WTC11 (cell line): ENCODE results near the gene BICD1. TPM values are rescaled to one million over a fixed set of nuclear protein-coding genes. Genes with fewer than 3 reads are reported as not detected.

Experiments
- ATAC-seq: fragments of 200-7000 bp; cut with Tn5 transposase; 2 replicates; pipeline ENCODE4 v1.10.0; 2021; ENCODE audit warnings: mild to moderate bottlenecking, moderate library complexity
- CTCF ChIA-PET: fragments of 300-600 bp; sonication (Branson Sonifier 250); formaldehyde crosslinking; loops from one replicate; lab custom pipeline; 2021; ENCODE audit warnings: antibody characterized with exemption; lab: Charles Lee
- POLR2A ChIA-PET: fragments of 350-600 bp; sonication (Branson Sonifier 250); formaldehyde crosslinking; loops from one replicate; lab custom pipeline; 2021; ENCODE audit warnings: antibody characterized with exemption; lab: Charles Lee
- DNase-seq: peaks from one replicate; pipeline ENCODE4 v3.0.0; 2021; ENCODE audit warnings: low spot score
- H3K27ac Mint-ChIP-seq: 2 replicates; pipeline ENCODE4 v1.8.0; 2021; ENCODE audit warnings: mixed read lengths
- H3K27me3 Mint-ChIP-seq: 2 replicates; pipeline ENCODE4 v1.8.0; 2021; ENCODE audit warnings: low read depth, mild to moderate bottlenecking, moderate library complexity, mixed read lengths
- H3K36me3 Mint-ChIP-seq: 2 replicates; pipeline ENCODE4 v1.8.0; 2021; ENCODE audit warnings: mixed read lengths
- H3K4me1 Mint-ChIP-seq: 2 replicates; pipeline ENCODE4 v1.8.0; 2022; ENCODE audit warnings: mixed read lengths
- H3K4me3 Mint-ChIP-seq: 2 replicates; pipeline ENCODE4 v1.8.0; 2021; ENCODE audit warnings: mild to moderate bottlenecking, moderate library complexity, mixed read lengths
- H3K9me3 Mint-ChIP-seq: 2 replicates; pipeline ENCODE4 v1.8.0; 2021; ENCODE audit warnings: mixed read lengths
- ATF2 ChIP-seq: sonication (generic); formaldehyde crosslinking; IDR thresholded peaks from 2 replicates; pipeline ENCODE4 v1.8.1; 2022; ENCODE audit warnings: low read depth, missing genetic modification reagents, borderline replicate concordance
- ATF3 ChIP-seq: sonication (generic); formaldehyde crosslinking; conservative IDR thresholded peaks from 2 replicates; pipeline ENCODE4 v1.8.1; 2022; ENCODE audit warnings: mild to moderate bottlenecking, missing genetic modification reagents
- CREB1 ChIP-seq: sonication (generic); formaldehyde crosslinking; IDR thresholded peaks from 2 replicates; pipeline ENCODE4 v1.8.0; 2023; ENCODE audit warnings: mild to moderate bottlenecking, missing genetic modification reagents
- CREM ChIP-seq: sonication (generic); formaldehyde crosslinking; IDR thresholded peaks from 2 replicates; pipeline ENCODE4 v1.8.1; 2022; ENCODE audit warnings: mild to moderate bottlenecking, missing genetic modification reagents, moderate library complexity
- E2F1 ChIP-seq: sonication (generic); formaldehyde crosslinking; IDR thresholded peaks from 2 replicates; pipeline ENCODE4 v1.8.0; 2022; ENCODE audit warnings: mild to moderate bottlenecking, missing genetic modification reagents
- ELF4 ChIP-seq: sonication (generic); formaldehyde crosslinking; IDR thresholded peaks from 2 replicates; pipeline ENCODE4 v1.8.1; 2022; ENCODE audit warnings: low read depth, mild to moderate bottlenecking, moderate library complexity, missing genetic modification reagents
- ERG ChIP-seq: fragments of 250-450 bp; sonication (Bioruptor Pico); IDR thresholded peaks from 2 replicates; pipeline ENCODE4 v1.8.0; 2021; ENCODE audit warnings: mild to moderate bottlenecking
- ETV6 ChIP-seq: sonication (generic); formaldehyde crosslinking; IDR thresholded peaks from 2 replicates; pipeline ENCODE4 v1.8.1; 2022; ENCODE audit warnings: mild to moderate bottlenecking, missing genetic modification reagents
- IRF1 ChIP-seq: sonication (generic); formaldehyde crosslinking; IDR thresholded peaks from 2 replicates; pipeline ENCODE4 v1.8.0; 2023; ENCODE audit warnings: missing genetic modification reagents
- IRF2 ChIP-seq: sonication (generic); formaldehyde crosslinking; IDR thresholded peaks from 2 replicates; pipeline ENCODE4 v1.8.0; 2022; ENCODE audit warnings: low read depth, missing genetic modification reagents, borderline replicate concordance
- MAX ChIP-seq: sonication (generic); formaldehyde crosslinking; IDR thresholded peaks from 2 replicates; pipeline ENCODE4 v1.8.0; 2022; ENCODE audit warnings: mild to moderate bottlenecking, missing genetic modification reagents
- MXD4 ChIP-seq: fragments of 250-450 bp; sonication (Bioruptor Pico); IDR thresholded peaks from 2 replicates; pipeline ENCODE4 v1.8.0; 2021; ENCODE audit warnings: mild to moderate bottlenecking, moderate library complexity, borderline replicate concordance
- MYBL2 ChIP-seq: sonication (generic); formaldehyde crosslinking; IDR thresholded peaks from 2 replicates; pipeline ENCODE4 v1.8.1; 2023; ENCODE audit warnings: mild to moderate bottlenecking, moderate library complexity, missing genetic modification reagents
- RORB ChIP-seq: fragments of 250-450 bp; sonication (Bioruptor Pico); IDR thresholded peaks from 2 replicates; pipeline ENCODE4 v1.9.0; 2021; ENCODE audit warnings: mild to moderate bottlenecking
- SOX15 ChIP-seq: fragments of 250-450 bp; sonication (Bioruptor Pico); IDR thresholded peaks from 2 replicates; pipeline ENCODE4 v1.9.0; 2021; ENCODE audit warnings: mild to moderate bottlenecking
- STAT6 ChIP-seq: sonication (generic); formaldehyde crosslinking; conservative IDR thresholded peaks from 2 replicates; pipeline ENCODE4 v1.8.1; 2023; ENCODE audit warnings: mild to moderate bottlenecking, low read depth, missing genetic modification reagents, moderate library complexity
- ZNF121 ChIP-seq: sonication (generic); formaldehyde crosslinking; IDR thresholded peaks from 2 replicates; pipeline ENCODE4 v1.8.0; 2023; ENCODE audit warnings: missing genetic modification reagents
- ZNF138 ChIP-seq: sonication (generic); formaldehyde crosslinking; conservative IDR thresholded peaks from 2 replicates; pipeline ENCODE4 v1.8.1; 2022; ENCODE audit warnings: mild to moderate bottlenecking, moderate library complexity, missing genetic modification reagents
- ZNF263 ChIP-seq: sonication (generic); formaldehyde crosslinking; IDR thresholded peaks from 2 replicates; pipeline ENCODE4 v1.8.1; 2022; ENCODE audit warnings: low read depth, mild to moderate bottlenecking, moderate library complexity, missing genetic modification reagents
- ZNF512 ChIP-seq: sonication (generic); formaldehyde crosslinking; IDR thresholded peaks from 2 replicates; pipeline ENCODE4 v1.8.1; 2022; ENCODE audit warnings: missing genetic modification reagents, borderline replicate concordance
- total RNA-seq: library from RNA; stranded (reverse); gene quantifications from 3 replicates; pipeline ENCODE4 v1.2.3, GENCODE V29; 2021

BICD1 gene
- total RNA-seq, 1 experiment from 2014 or later: 69.4 TPM

- TF ChIP-seq IRF2: no peak
- no peak for TF ChIP-seq MXD4 (CRISPR knock-in tag)
- no peak for TF ChIP-seq MYBL2
- no peak for TF ChIP-seq ATF3
- no peak for TF ChIP-seq SOX15 (CRISPR knock-in tag)
- no peak for TF ChIP-seq ZNF138 (CRISPR knock-in tag)
- no peak for TF ChIP-seq ETV6
- no peak for TF ChIP-seq ATF2 (CRISPR knock-in tag)
- no peak for TF ChIP-seq RORB (CRISPR knock-in tag)
- no peak for TF ChIP-seq ZNF121 (CRISPR knock-in tag)
- no peak for TF ChIP-seq E2F1 (CRISPR knock-in tag)
- TF ChIP-seq CREM (CRISPR knock-in tag): no peak
- no peak for TF ChIP-seq ERG (CRISPR knock-in tag)
- TF ChIP-seq ZNF263: no peak
- TF ChIP-seq ZNF512: no peak
- TF ChIP-seq MAX (CRISPR knock-in tag): no peak
- TF ChIP-seq IRF1 (CRISPR knock-in tag): no peak
- no peak for TF ChIP-seq CREB1
- no peak for TF ChIP-seq ELF4
- no peak for TF ChIP-seq STAT6
- CTCF ChIA-PET: no interaction called here
- Mint-ChIP-seq H3K9me3 (no peaks in the 10 kb centered on the region), H3K36me3 (no peaks in the 10 kb centered on the region), H3K27ac (peak overlapping the region; percentile 73), H3K27me3 (no peaks in the 10 kb centered on the region), H3K4me1 (peaks cover 47% of the 10 kb centered on the region), H3K4me3 (no peak overlapping the region)
- POLR2A ChIA-PET: no interaction called here
- ATAC-seq (no peak), DNase-seq (no peak)
These were observed 52.7 kb downstream of the BICD1 start for GRCh38 chr12:32159381-32159780.
